DLD1 (cell line): ENCODE measurements around the gene KCNG2.

Source experiments
- in situ Hi-C: cut with HindIII; loops from 2 replicates; pipeline ENCODE4 v1.10.0; 2017; ENCODE audit warnings: low sequenced_read_pairs

KCNG2 gene

GRCh38 chr18:79768745-79769144 lies 29.0 kb upstream of the KCNG2 start:
- in situ Hi-C loops, result no loop called here

GRCh38 chr18:79769698-79770500 lies 27.8 kb upstream of the KCNG2 start:
- in situ Hi-C loops, result no loop called here

- in situ Hi-C loops, result no loop called here
Observed at GRCh38 chr18:79770501-79770815, 27.3 kb upstream of the KCNG2 start.

- in situ Hi-C loops, result no loop called here
Observed at GRCh38 chr18:79770826-79771225, 26.9 kb upstream of the KCNG2 start.

- in situ Hi-C loops, result no loop called here
Observed at GRCh38 chr18:79771446-79772107, 26.2 kb upstream of the KCNG2 start.

- in situ Hi-C loops, result no loop called here
Observed at GRCh38 chr18:79772108-79772864, 25.5 kb upstream of the KCNG2 start.

GRCh38 chr18:79772865-79773696 lies 24.7 kb upstream of the KCNG2 start:
- in situ Hi-C loops, result no loop called here

GRCh38 chr18:79774111-79774510 lies 23.6 kb upstream of the KCNG2 start:
- in situ Hi-C loops, result no loop called here

- in situ Hi-C loops, result no loop called here
Observed at GRCh38 chr18:79775441-79776221, 22.1 kb upstream of the KCNG2 start.

- in situ Hi-C loops, result no loop called here
Observed at GRCh38 chr18:79776674-79777073, 21.1 kb upstream of the KCNG2 start.

GRCh38 chr18:79778291-79778791 lies 19.4 kb upstream of the KCNG2 start:
- in situ Hi-C loops, result no loop called here

GRCh38 chr18:79779021-79779699 lies 18.6 kb upstream of the KCNG2 start:
- in situ Hi-C loops, result no loop called here

GRCh38 chr18:79779700-79780190 lies 18.0 kb upstream of the KCNG2 start:
- in situ Hi-C loops, result no loop called here

- in situ Hi-C loops, result no loop called here
Observed at GRCh38 chr18:79780547-79780946, 17.2 kb upstream of the KCNG2 start.

GRCh38 chr18:79781331-79781941 lies 16.3 kb upstream of the KCNG2 start:
- in situ Hi-C loops, result no loop called here

GRCh38 chr18:79782566-79783308 lies 15.0 kb upstream of the KCNG2 start:
- in situ Hi-C loops, result no loop called here

GRCh38 chr18:79784071-79784913 lies 13.4 kb upstream of the KCNG2 start:
- in situ Hi-C loops, result no loop called here
